ENCODE results near the gene CKS1B.

DNA sequence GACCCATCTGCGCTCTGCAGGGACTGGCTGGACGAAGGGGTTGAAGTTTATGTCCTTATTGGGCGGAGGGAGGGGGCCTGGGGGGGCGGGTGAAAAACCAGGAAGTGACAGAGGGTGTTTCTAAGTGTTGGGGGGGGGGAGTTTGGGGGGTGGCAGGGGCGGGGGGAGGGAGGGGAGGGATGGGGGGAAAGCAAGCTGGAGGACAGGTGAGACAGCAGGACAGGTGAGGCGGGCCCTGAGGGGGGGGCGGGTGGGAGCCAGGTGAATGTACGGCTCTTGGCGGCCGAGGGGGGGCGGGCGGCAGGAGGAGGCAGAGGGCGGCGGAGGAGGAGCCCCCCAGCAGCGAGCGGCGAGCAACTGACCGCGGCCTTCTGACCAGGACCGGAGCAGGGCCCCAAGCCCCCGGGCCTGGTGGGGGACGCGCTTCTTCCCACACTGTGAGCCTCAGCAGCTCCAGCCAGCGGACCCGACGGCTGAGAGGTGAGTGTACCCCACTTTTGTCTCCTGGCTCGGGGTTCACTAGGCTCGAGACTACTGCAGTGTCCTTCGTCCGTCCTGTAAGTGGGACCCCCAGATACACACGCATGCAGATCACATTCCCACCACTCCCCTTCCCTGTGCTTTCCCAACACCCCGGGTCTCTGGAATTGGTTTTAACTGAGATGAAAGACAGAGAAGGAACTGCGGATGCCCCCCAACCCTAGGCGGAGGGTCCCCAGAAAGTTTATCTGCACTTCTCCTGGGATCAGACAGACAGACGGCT is 28.2 kb downstream of the CKS1B start, which contains the start of gene ZBTB7B:
- TF ChIP-seq SIN3A (IDR thresholded peaks at IDR 0.05; ENCODE audit: borderline replicate concordance, insufficient read depth, low read length), result no peak
- TF ChIP-seq, protein P1, sequence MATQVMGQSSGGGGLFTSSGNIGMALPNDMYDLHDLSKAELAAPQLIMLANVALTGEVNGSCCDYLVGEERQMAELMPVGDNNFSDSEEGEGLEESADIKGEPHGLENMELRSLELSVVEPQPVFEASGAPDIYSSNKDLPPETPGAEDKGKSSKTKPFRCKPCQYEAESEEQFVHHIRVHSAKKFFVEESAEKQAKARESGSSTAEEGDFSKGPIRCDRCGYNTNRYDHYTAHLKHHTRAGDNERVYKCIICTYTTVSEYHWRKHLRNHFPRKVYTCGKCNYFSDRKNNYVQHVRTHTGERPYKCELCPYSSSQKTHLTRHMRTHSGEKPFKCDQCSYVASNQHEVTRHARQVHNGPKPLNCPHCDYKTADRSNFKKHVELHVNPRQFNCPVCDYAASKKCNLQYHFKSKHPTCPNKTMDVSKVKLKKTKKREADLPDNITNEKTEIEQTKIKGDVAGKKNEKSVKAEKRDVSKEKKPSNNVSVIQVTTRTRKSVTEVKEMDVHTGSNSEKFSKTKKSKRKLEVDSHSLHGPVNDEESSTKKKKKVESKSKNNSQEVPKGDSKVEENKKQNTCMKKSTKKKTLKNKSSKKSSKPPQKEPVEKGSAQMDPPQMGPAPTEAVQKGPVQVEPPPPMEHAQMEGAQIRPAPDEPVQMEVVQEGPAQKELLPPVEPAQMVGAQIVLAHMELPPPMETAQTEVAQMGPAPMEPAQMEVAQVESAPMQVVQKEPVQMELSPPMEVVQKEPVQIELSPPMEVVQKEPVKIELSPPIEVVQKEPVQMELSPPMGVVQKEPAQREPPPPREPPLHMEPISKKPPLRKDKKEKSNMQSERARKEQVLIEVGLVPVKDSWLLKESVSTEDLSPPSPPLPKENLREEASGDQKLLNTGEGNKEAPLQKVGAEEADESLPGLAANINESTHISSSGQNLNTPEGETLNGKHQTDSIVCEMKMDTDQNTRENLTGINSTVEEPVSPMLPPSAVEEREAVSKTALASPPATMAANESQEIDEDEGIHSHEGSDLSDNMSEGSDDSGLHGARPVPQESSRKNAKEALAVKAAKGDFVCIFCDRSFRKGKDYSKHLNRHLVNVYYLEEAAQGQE (IDR thresholded peaks at IDR 0.05; ENCODE audit: insufficient read depth in 1 of 2, low read depth in 2 of 2, low read length in 2 of 2), result no peak
